DOHH2 (cell line): ENCODE data around the gene USP34.
A peak's percentile ranks its signal among the peaks of the same experiment; 100 is the strongest.

ENCODE experiments used
- H3F3A ChIP-seq: fragments of 200-600 bp; sonication (generic), shearing (Covaris generic); 2 replicates; pipeline ENCODE4 v1.6.0; 2016; ENCODE audit warnings: antibody characterized with exemption, mild to moderate bottlenecking; ENCODE audit not compliant: control insufficient read depth, insufficient read depth
- H3K27ac ChIP-seq: fragments of 200-600 bp; sonication (generic); 2 replicates; pipeline ENCODE4 v1.5.1; 2014; ENCODE audit warnings: low read depth, mild to moderate bottlenecking, low read length, moderate library complexity
- H3K27me3 ChIP-seq: fragments of 200-600 bp; sonication (generic); 2 replicates; pipeline ENCODE4 v1.6.1; 2014; ENCODE audit warnings: mild to moderate bottlenecking, low read length, mixed read lengths; ENCODE audit not compliant: control insufficient read depth
- H3K36me3 ChIP-seq: fragments of 200-600 bp; sonication (generic); 2 replicates; pipeline ENCODE4 v1.6.1; 2014; ENCODE audit warnings: mild to moderate bottlenecking, low read length, moderate library complexity, mixed read lengths; ENCODE audit not compliant: control insufficient read depth
- H3K4me1 ChIP-seq: fragments of 200-600 bp; sonication (generic); 2 replicates; pipeline ENCODE4 v1.6.1; 2014; ENCODE audit warnings: mild to moderate bottlenecking, low read length, mixed read lengths; ENCODE audit not compliant: control insufficient read depth
- H3K4me2 ChIP-seq: fragments of 200-600 bp; sonication (generic); 2 replicates; pipeline ENCODE4 v1.6.0; 2014; ENCODE audit warnings: mild to moderate bottlenecking, low read length, moderate library complexity
- H3K4me3 ChIP-seq: fragments of 200-600 bp; sonication (generic); 2 replicates; pipeline ENCODE4 v1.5.1; 2014; ENCODE audit warnings: mild to moderate bottlenecking, low read length, mixed read lengths
- H3K79me2 ChIP-seq: fragments of 200-600 bp; sonication (generic); 2 replicates; pipeline ENCODE4 v1.6.1; 2014; ENCODE audit warnings: mild to moderate bottlenecking, low read length, mixed read lengths; ENCODE audit not compliant: control insufficient read depth
- H3K9me2 ChIP-seq: fragments of 200-600 bp; sonication (generic); replicated peaks from 2 replicates; pipeline ENCODE4 v1.6.1; 2014; ENCODE audit warnings: mild to moderate bottlenecking, low read length, mixed read lengths; ENCODE audit not compliant: control insufficient read depth
- H3K9me3 ChIP-seq: fragments of 200-600 bp; sonication (generic); 2 replicates; pipeline ENCODE4 v1.6.1; 2014; ENCODE audit warnings: antibody characterized with exemption, low read length, mixed read lengths; ENCODE audit not compliant: control insufficient read depth, insufficient read depth
- H4K20me1 ChIP-seq: fragments of 200-600 bp; sonication (generic); 2 replicates; pipeline ENCODE4 v1.6.0; 2014; ENCODE audit warnings: low read depth, mild to moderate bottlenecking, antibody characterized with exemption, low read length, moderate library complexity; ENCODE audit not compliant: control insufficient read depth, insufficient read depth
- CTCF ChIP-seq: fragments of 200-600 bp; sonication (generic); IDR thresholded peaks from one replicate; pipeline ENCODE4 v1.5.1; 2014; ENCODE audit warnings: antibody characterized with exemption, mild to moderate bottlenecking, low read depth, low read length; ENCODE audit not compliant: poor library complexity, severe bottlenecking
- EZH2phosphoT487 ChIP-seq: fragments of 200-600 bp; sonication (generic); IDR thresholded peaks from 2 replicates; pipeline ENCODE4 v1.6.1; 2017; ENCODE audit warnings: borderline replicate concordance, mild to moderate bottlenecking, antibody characterized with exemption, low read length, moderate library complexity, mixed read lengths

The USP34 gene

GRCh38 chr2:61438670-61439069, 32.2 kb downstream of the USP34 start:
- peaks cover 11% of the 10 kb centered on the region; the same call in 1 of the 2 replicates for H4K20me1 ChIP-seq
- peak overlapping the region; percentile 56 for H3K4me2 ChIP-seq
- H3K36me3 ChIP-seq, result peaks cover 11% of the 10 kb centered on the region
- H3K4me1 ChIP-seq, result peaks cover 99% of the 10 kb centered on the region
- no peak for TF ChIP-seq EZH2phosphoT487
- TF ChIP-seq CTCF, result no peak
- H3K9me2 ChIP-seq, result no peaks in the 10 kb centered on the region
- H3K27ac ChIP-seq, result peak overlapping the region; percentile 99
- 0 out of 2 replicates have a peak overlapping the region, but pooled peaks have one; percentile 31 for H3K4me3 ChIP-seq
- peaks cover 99% of the 10 kb centered on the region for H3K79me2 ChIP-seq
- H3K9me3 ChIP-seq, result no peaks in the 10 kb centered on the region
- no peaks in the 10 kb centered on the region for H3K27me3 ChIP-seq
- peaks cover 25% of the 10 kb centered on the region for H3F3A ChIP-seq

GRCh38 chr2:61437170-61437569, 33.7 kb downstream of the USP34 start:
- H3K9me2 ChIP-seq, result no peaks in the 10 kb centered on the region
- H4K20me1 ChIP-seq, result peaks cover 13% of the 10 kb centered on the region; the same call in 1 of the 2 replicates
- H3K27me3 ChIP-seq, result no peaks in the 10 kb centered on the region
- H3K79me2 ChIP-seq, result peaks cover 99% of the 10 kb centered on the region
- H3K4me2 ChIP-seq, result peak overlapping the region; percentile 38
- peaks cover 7% of the 10 kb centered on the region for H3K36me3 ChIP-seq
- H3K27ac ChIP-seq, result no peak overlapping the region
- peaks cover 10% of the 10 kb centered on the region for H3F3A ChIP-seq
- H3K4me1 ChIP-seq, result peaks cover 97% of the 10 kb centered on the region
- peak overlapping the region; percentile 14; the same call in 1 of the 2 replicates for H3K4me3 ChIP-seq
- H3K9me3 ChIP-seq, result no peaks in the 10 kb centered on the region
- TF ChIP-seq CTCF, result no peak
- no peak for TF ChIP-seq EZH2phosphoT487

GRCh38 chr2:61436092-61436491, 34.8 kb downstream of the USP34 start:
- Histone ChIP-seq H4K20me1 (peaks cover 16% of the 10 kb centered on the region; the same call in 1 of the 2 replicates), H3K9me2 (no peaks in the 10 kb centered on the region), H3F3A (peaks cover 8% of the 10 kb centered on the region; the same call in 1 of the 2 replicates), H3K27me3 (no peaks in the 10 kb centered on the region), H3K4me2 (peak overlapping the region; percentile 38), H3K4me3 (peak overlapping the region; percentile 14; the same call in 1 of the 2 replicates), H3K4me1 (peaks cover 94% of the 10 kb centered on the region), H3K36me3 (peaks cover 8% of the 10 kb centered on the region; the same call in 1 of the 2 replicates), H3K9me3 (no peaks in the 10 kb centered on the region), H3K27ac (peak overlapping the region; percentile 4; the same call in 1 of the 2 replicates), H3K79me2 (peaks cover 99% of the 10 kb centered on the region)
- no peak for TF ChIP-seq EZH2phosphoT487
- no peak for TF ChIP-seq CTCF
